ENCODE data around the gene CNTRL.
"Not testable (repeated sequence)": the region's sequence is repeated elsewhere in the genome, so short reads cannot be mapped to it uniquely, and the experiment has no call there.

The CNTRL gene

DNA sequence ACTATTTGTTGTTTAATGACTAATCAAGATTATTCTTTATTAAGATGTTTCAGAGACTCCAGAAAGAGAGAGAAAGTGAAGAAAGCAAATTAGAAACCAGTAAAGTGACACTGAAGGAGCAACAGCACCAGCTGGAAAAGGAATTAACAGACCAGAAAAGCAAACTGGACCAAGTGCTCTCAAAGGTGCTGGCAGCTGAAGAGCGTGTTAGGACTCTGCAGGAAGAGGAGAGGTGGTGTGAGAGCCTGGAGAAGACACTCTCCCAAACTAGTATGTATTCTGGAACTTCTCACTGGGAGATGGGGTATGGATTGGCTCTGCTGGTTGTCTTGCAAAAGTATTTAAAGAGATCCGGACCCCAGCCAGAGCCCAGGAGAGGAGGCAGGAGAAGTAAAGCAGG lies 93.3 kb downstream of the CNTRL start:
- DNase-seq (ENCODE audit: low read depth): no peak
- H3K4me3 ChIP-seq (ENCODE audit: low read length): no peak overlapping the region
- no peak for TF ChIP-seq CTCF (conservative IDR thresholded peaks at IDR 0.05; ENCODE audit: low read length)

DNA sequence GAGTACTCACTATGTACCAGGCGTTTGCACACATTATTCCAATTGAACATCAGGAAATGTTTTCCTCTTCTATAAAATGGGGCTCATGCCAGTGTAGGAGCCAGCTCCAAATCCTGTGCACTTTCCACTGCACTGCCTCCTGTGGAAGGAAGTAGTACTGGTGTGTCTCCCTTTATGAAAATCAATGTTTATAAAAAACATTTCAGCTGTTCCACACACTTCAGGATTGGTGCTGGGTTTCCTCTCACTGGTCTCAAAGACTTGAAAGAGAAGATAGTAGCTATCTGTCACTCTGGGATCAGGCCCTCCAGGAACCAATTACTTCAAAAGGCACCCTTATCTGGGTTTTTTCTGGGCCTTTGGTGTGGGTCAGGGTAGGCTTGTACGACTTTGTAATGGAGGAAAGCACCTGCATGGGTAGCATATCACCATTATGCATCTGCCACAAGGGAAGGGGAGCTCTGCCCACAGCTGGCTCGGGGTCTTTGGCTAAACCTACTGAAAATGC lies 94.4 kb downstream of the CNTRL start:
- H3K4me3 ChIP-seq (ENCODE audit: low read length): no peak overlapping the region
- peak; percentile 24 for DNase-seq (ENCODE audit: low read depth)
- TF ChIP-seq CTCF (conservative IDR thresholded peaks at IDR 0.05; ENCODE audit: low read length): peak; percentile 54

DNA sequence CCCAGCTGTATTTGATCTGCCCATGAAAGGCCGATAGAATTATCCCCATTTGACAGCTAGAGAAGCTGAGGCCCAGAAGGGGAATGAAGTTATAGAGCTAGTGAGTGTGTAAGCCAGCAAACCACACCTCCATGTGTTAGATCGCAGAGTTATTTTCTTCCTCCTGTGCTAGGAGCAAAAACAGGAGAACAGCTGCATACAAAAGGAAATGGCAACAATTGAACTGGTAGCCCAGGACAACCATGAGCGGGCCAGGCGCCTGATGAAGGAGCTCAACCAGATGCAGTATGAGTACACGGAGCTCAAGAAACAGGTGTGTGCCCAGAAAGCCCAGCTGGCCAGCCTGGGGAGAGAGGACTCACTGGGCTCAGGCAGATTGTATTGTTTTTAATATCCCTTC lies 96.5 kb downstream of the CNTRL start:
- DNase-seq (ENCODE audit: low read depth): no peak
- TF ChIP-seq CTCF (conservative IDR thresholded peaks at IDR 0.05; ENCODE audit: low read length): no peak
- no peak overlapping the region for H3K4me3 ChIP-seq (ENCODE audit: low read length)

- TF ChIP-seq CTCF (conservative IDR thresholded peaks at IDR 0.05; ENCODE audit: low read length): no peak
- DNase-seq (ENCODE audit: low read depth): no peak
- H3K4me3 ChIP-seq (ENCODE audit: low read length): no peak overlapping the region
Observed at GRCh38 chr9:121172726-121173487, 98.2 kb downstream of the CNTRL start.

DNA sequence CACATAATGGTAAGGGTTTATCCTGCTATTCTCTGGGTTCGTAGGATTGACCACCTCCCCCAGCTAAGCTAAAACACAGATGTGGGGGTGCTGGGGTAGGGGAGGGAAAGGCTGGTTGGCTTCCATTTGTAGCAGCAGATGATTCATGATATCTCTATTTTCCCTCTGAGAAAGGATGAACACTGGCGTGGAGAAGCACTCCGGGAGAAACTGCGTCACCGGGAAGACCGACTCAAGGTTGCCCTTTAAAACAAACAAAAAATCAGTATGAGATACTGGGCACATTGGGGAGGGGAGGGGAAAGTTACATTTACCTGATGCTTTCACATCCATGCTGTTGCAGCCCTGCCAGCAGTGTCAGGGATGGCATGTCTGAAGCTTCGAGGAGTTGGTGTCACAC lies 98.7 kb downstream of the CNTRL start:
- no peak for TF ChIP-seq CTCF (conservative IDR thresholded peaks at IDR 0.05; ENCODE audit: low read length)
- no peak overlapping the region for H3K4me3 ChIP-seq (ENCODE audit: low read length)

DNA sequence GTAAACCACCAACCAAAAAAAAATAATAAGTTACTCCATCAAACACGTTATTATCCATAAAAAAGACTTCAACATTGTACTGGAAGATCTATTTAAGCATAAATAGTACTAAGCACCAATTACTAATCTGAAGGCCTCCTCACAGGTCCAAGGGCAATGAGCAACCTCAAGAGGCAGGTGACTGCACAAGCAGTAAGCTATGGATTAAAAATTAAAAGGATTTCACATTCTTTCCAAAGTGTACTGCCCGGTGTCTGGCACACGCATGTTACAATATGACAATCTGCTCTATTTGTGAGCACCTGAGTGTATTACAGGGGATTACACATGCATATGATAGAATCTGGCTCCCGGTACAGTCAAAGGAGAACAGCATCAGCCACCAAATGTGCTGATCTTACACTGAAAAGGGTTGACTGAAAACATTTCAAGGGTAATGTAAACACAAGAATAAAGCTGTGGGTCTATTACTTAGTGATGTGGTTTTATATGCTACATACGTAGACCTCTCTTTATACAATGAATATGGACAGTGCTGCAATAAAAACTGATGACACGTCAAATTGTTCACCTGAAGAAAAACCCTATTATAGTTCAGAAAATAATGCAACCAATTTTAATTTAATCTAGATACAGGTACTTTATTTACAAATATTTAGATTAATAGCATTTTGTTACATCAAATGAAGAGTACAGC lies 104.1 kb downstream of the CNTRL start:
- H3K4me3 ChIP-seq (ENCODE audit: low read length): no peak overlapping the region
- no peak for TF ChIP-seq CTCF (conservative IDR thresholded peaks at IDR 0.05; ENCODE audit: low read length)
- no peak for DNase-seq (ENCODE audit: low read depth)

More for the DNA sequence above, 98.7 kb downstream of the CNTRL start:
- no peak for DNase-seq (ENCODE audit: low read depth)

- H3K4me3 ChIP-seq (ENCODE audit: low read length); DNase-seq (ENCODE audit: low read depth): not testable (repeated sequence)
Observed at GRCh38 chr9:121179373-121179721, 104.6 kb downstream of the CNTRL start.
